PC-3 (cell line): ENCODE data around the gene SEPTIN12.

Experiments
- CTCF ChIP-seq: fragments of 300-600 bp; sonication (generic); conservative IDR thresholded peaks from 2 replicates; pipeline ENCODE4 v1.5.1; 2017; ENCODE audit warnings: antibody characterized with exemption, low read depth, mild to moderate bottlenecking, low read length
- EZH2 ChIP-seq: fragments of 300-600 bp; sonication (generic); IDR thresholded peaks from one replicate; pipeline ENCODE4 v1.6.1; 2017; ENCODE audit warnings: antibody characterized with exemption, mild to moderate bottlenecking, low read length; ENCODE audit not compliant: unreplicated experiment

DNA sequence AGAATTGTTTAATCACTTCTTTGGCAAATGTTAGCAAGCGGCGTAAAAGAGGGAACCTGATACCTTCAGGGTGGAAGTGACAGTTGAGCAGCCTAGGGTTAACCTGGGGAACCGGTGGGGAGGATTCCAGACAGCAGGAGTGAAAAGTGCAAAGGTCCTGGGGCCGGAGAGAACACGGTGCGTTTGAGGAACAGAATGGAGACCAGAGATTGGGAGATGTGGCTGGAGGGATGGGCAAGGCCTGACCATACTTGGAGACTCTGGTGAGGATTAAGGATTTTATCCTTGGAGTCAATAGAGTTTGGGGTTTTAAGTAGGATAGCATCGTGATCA lies 18.9 kb downstream of the SEPTIN12 start:
- no peak for TF ChIP-seq CTCF
- TF ChIP-seq EZH2, result no peak
